Astrocyte of the cerebellum (primary cell): ENCODE measurements around the gene SYT8.

Experiments used
- DNase-seq: peaks from one replicate; pipeline ENCODE4 v3.0.0-alpha.2; 2011; ENCODE audit warnings: low read depth
- H3K4me3 ChIP-seq: 2 replicates; pipeline ENCODE4 v1.5.1; 2011; ENCODE audit warnings: mild to moderate bottlenecking, low read depth, low read length, moderate library complexity
- in situ Hi-C: cut with HindIII; loops from 2 replicates; pipeline ENCODE4 v1.10.0; 2017; ENCODE audit warnings: low sequenced_read_pairs
- TF ChIP-seq, protein P1 (sequence below): IDR thresholded peaks from 2 replicates; pipeline ENCODE4 v1.5.1; 2012; ENCODE audit warnings: low read length, low read depth, moderate library complexity, mild to moderate bottlenecking; ENCODE audit errors: missing control alignments

The SYT8 gene

DNA sequence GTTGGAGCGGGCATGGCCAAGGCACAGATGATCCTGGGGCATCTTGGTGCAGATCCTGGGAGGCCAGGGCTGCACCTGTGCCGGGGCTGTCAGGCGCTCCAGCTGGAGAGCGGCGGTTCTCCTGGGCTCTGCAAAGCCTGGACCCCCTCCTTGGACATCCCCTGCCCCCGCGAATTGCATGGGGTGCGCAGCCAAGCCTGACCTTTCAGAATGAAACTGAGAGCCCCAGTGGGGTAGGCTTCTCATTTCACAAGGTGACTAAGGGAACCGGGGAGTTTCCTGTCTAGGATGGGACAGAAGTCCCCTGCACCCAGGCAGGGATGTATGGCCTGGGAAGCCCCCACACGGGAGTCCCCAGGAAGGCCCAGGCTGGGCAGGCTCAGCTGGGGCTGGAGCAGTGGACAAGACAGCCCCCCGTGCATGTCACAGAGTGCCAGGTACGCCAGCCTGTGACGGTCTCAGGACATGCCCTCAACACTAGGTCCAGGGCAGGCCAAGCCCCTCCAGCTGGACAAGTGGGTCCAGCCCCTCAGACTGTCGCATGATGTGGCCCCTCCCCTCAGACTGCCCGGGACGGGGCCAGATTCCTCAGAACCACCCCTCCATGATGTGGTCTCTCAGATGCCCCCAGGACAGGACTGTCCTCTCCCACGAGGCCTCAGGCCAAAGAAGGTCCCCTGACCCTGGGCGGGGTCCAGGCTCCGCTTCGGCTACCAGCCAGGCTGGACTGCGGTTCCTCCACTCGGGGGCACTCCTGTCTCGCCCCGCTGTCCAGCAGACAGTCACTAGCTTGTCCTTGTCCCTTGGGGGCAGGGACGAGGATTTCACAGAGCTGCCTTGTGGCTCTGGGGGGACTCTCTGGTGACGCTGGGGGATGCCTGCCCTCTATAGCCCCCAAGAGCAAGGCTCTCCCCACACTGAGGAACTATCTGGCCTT is 20.4 kb downstream of the SYT8 start:
- H3K4me3 ChIP-seq, result no peak overlapping the region
- TF ChIP-seq, protein P1, sequence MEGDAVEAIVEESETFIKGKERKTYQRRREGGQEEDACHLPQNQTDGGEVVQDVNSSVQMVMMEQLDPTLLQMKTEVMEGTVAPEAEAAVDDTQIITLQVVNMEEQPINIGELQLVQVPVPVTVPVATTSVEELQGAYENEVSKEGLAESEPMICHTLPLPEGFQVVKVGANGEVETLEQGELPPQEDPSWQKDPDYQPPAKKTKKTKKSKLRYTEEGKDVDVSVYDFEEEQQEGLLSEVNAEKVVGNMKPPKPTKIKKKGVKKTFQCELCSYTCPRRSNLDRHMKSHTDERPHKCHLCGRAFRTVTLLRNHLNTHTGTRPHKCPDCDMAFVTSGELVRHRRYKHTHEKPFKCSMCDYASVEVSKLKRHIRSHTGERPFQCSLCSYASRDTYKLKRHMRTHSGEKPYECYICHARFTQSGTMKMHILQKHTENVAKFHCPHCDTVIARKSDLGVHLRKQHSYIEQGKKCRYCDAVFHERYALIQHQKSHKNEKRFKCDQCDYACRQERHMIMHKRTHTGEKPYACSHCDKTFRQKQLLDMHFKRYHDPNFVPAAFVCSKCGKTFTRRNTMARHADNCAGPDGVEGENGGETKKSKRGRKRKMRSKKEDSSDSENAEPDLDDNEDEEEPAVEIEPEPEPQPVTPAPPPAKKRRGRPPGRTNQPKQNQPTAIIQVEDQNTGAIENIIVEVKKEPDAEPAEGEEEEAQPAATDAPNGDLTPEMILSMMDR, result no peak
- no peak for DNase-seq
- in situ Hi-C loops, result no loop called here

DNA sequence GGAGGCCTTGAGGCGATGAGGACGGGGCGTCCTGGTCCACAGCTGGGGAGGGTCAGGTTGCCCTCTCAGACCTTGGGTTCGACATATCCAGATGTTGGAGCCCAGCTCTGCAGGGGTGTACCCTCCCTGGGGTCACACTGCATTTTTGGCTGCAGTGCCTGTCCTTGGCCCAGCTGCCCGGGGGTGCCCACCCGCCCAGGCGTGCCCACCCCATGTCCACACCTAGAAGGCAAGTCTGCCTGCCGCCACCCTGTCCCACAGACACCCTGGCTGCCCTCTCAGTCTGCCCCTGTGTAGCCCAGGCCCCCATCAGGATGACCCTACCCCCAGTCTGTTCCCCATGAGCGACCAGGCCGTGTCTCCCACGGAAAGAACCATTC is 21.1 kb downstream of the SYT8 start:
- TF ChIP-seq, protein P1, result no peak
- in situ Hi-C loops, result no loop called here

DNA sequence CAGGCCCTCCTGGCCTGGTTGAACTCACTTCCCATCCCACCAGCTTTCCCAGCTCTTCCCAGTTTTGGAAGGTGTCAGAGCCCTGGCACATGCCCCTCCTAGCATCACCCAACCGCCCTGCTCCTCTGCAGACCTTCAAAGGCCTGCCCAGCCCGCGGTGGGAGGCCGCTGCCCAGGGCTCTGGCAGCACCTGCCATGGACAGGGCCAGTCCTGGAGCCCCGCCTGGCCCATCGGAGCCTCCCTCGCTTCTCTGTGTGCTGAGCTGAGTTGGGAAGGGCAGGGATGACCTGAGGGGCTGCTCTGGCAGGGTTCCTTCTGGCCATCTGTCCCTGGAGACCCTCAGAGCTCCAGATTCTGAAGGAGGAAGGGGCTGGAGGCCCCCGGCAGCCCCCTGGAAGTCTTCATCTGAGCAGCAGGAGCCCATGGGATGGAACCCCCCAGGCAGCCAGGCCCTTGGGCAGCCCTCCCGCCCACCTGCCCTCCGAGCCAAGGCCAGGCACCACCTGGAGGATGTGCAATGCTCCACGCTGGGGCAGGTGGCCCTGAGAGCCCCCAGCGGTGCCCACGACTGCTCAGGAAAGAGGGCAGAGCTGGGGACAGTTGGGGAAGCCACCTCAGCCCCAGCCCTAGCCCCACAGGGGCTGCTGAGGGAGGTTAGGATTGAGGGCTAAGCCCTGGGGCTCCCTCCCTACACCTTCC is 21.7 kb downstream of the SYT8 start:
- TF ChIP-seq, protein P1, result no peak

More for the DNA sequence above, 21.1 kb downstream of the SYT8 start:
- DNase-seq, result no peak
- no peak overlapping the region for H3K4me3 ChIP-seq

DNA sequence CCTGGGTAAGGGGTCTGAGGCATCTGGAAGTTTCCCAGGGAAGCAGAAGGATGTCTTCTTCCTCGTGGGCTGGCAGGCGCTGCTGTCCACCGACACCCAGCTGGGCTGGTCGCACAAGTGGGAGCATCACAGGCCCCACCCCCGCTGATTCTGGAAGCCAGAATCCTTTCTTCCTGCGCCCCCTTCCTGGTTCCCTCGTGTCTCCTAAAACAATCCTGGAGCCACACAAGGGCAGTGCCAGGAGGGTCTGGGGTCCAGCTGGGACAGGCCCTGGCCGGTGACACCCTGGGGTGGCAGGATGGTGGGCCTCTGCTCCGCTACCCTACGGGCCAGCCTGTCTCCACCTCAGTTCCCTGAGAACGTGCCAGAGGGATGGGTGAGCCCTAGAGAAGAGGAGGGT is 22.3 kb downstream of the SYT8 start:
- in situ Hi-C loops, result no loop called here
- TF ChIP-seq, protein P1, result no peak
- DNase-seq, result no peak
- no peak overlapping the region for H3K4me3 ChIP-seq

More for the DNA sequence above, 21.7 kb downstream of the SYT8 start:
- in situ Hi-C loops, result no loop called here
- no peak for DNase-seq
- no peak overlapping the region for H3K4me3 ChIP-seq

DNA sequence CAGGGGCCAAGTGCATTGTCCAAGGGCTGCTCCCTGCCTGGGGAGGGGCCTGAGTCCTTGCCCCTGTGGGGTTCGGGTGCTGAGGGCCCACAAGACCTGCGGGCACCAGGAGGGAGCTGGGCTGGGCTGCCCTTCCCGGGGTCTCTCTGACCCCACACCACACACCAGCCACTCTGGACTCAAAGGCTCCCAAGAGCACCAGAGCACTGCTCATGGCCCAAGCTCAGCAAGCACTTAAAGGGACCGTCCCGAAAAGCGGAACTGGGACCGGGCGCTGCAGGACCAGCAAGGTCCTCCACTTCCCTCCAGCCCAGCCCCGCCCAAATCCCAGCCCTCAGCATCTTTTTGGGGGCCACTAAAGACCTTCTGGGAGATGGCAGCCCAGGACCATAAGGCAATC is 23.4 kb downstream of the SYT8 start:
- H3K4me3 ChIP-seq, result no peak overlapping the region
- in situ Hi-C loops, result no loop called here
- TF ChIP-seq, protein P1, result no peak
- DNase-seq, result no peak

DNA sequence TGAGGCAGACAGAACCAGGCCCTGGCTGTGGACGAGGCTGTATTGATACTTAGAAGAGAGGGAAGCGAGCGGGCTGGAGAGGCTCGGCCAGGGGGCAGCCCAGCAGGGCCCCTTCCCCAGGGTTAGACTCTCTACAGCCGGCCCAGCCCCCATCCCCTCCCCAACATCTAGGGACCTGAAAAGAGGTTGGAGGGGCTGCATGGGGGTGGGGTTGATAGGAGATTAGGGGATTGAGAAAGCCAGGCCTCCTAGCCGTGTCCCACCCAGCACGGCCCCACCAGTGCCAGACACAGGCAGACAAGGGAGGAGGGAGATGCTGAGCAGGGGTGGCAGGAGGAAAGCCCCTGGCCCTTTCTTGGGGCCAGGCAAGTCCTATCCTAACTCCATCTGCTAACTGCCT is 23.8 kb downstream of the SYT8 start:
- in situ Hi-C loops, result no loop called here
- no peak overlapping the region for H3K4me3 ChIP-seq
- no peak for DNase-seq
- TF ChIP-seq, protein P1, result no peak
